Measurements from ENCODE around the gene KNG1. TPM values are rescaled to one million over a fixed set of nuclear protein-coding genes. Genes with fewer than 3 reads are reported as not detected.

KNG1 gene
- total and polyA plus RNA-seq, 2 of the 8 experiments (the other 6 are each of a cell fraction or from before 2014, with no cell fraction given) = 0.05 TPM; not detected in 1

- H2AK5ac ChIP-seq (ENCODE audit: low read depth, low read length) = no peak overlapping the region
- WGBS, 2 experiments (ENCODE audit: extremely low coverage in 1 of 2, insufficient coverage in 1 of 2, insufficient read length in 1 of 2, insufficient replicate concordance in 2 of 2, low coverage in 1 of 2, low lambda C conversion rate in 2 of 2, missing lambda C conversion rate in 1 of 2) = 89% methylated on average over 7 of the region's 7 CpGs; no CpG with 5 or more reads in 1 of the 2 experiments
- no peak overlapping the region for H3K18ac ChIP-seq (ENCODE audit: extremely low read depth, low read length)
- H3K9me3 ChIP-seq (ENCODE audit: insufficient read depth in 2 of 2, low read depth in 1 of 2, low read length in 1 of 2) = no peaks in the 10 kb centered on the region
- no peaks in the 10 kb centered on the region for H4K20me1 ChIP-seq (replicated peaks in 1 of 2; ENCODE audit: control insufficient read depth in 1 of 2, insufficient read depth in 2 of 2, low read length in 2 of 2)
- H3K23me2 ChIP-seq (ENCODE audit: low read depth, low read length) = no peaks in the 10 kb centered on the region
- no peak overlapping the region for H2BK5ac ChIP-seq (ENCODE audit: low read depth, low read length)
- H3K4me2 ChIP-seq (ENCODE audit: insufficient read depth in 1 of 2, low read depth in 2 of 2, low read length in 2 of 2) = no peak overlapping the region
- H3K27ac ChIP-seq (ENCODE audit: low read depth, low read length) = no peak overlapping the region
- no peaks in the 10 kb centered on the region for H3K27me3 ChIP-seq (replicated peaks in 1 of 4; ENCODE audit: control insufficient read depth in 3 of 4, extremely low read depth in 1 of 4, insufficient read depth in 3 of 4, low read length in 3 of 4)
- H2BK12ac ChIP-seq (ENCODE audit: low read depth, low read length) = no peak overlapping the region
- no peaks in the 10 kb centered on the region for H3K36me3 ChIP-seq (ENCODE audit: control insufficient read depth in 2 of 4, insufficient read depth in 4 of 4, low read length in 3 of 4)
- no peak overlapping the region for H4K5ac ChIP-seq (ENCODE audit: insufficient read length, low read depth, low read length)
- no peak overlapping the region for H3K4ac ChIP-seq (replicated peaks; ENCODE audit: insufficient read length, low read depth, low read length)
- H3K4me3 ChIP-seq (ENCODE audit: extremely low read depth in 1 of 4, insufficient read depth in 2 of 4, low read depth in 3 of 4, low read length in 4 of 4) = no peak overlapping the region
- no peak overlapping the region for H2BK15ac ChIP-seq (ENCODE audit: low read length)
- H3K4me1 ChIP-seq (replicated peaks in 1 of 4; ENCODE audit: control insufficient read depth in 3 of 4, insufficient read depth in 4 of 4, low read length in 3 of 4) = peaks cover 2 to 12% (median 7%) of the 10 kb centered on the region in 4 experiments; a peak in 6 of 7 replicates
- no peak overlapping the region for H2BK120ac ChIP-seq (replicated peaks; ENCODE audit: low read depth, low read length)
- H4K91ac ChIP-seq (replicated peaks; ENCODE audit: insufficient read length, low read length) = no peak overlapping the region
- H3K56ac ChIP-seq (replicated peaks; ENCODE audit: insufficient read length, low read depth, low read length) = no peak overlapping the region
- H3K23ac ChIP-seq (ENCODE audit: insufficient read length) = no peak overlapping the region
- no peak for FAIRE-seq
- POLR2A ChIA-PET (ENCODE audit: partially characterized antibody) = interaction anchor here (3.4 kb wide), 1 partner anchor 41 kb away, joined by 17 read pairs; the partner anchor contains the start of gene EIF4A2
- CTCF ChIA-PET (ENCODE audit: partially characterized antibody) = interaction anchor here (1.2 to 13.6 kb wide), 3 partner anchors 126 to 140 kb away, joined by 3 to 229 read pairs (median 3); partner anchors contain the start of gene AHSG
- H3K9ac ChIP-seq (replicated peaks in 1 of 4; ENCODE audit: extremely low read depth in 1 of 4, low read depth in 3 of 4, low read length in 3 of 4) = no peak overlapping the region
- H3K79me1 ChIP-seq (ENCODE audit: low read depth, low read length) = no peaks in the 10 kb centered on the region
- no peaks in the 10 kb centered on the region for H3K79me2 ChIP-seq (ENCODE audit: control insufficient read depth in 1 of 2, insufficient read depth in 2 of 2, low read length in 2 of 2)
- no peak overlapping the region for H4K8ac ChIP-seq (ENCODE audit: extremely low read depth, insufficient read depth, low read length)
- TF ChIP-seq POLR2AphosphoS5 (IDR thresholded peaks at IDR 0.05; ENCODE audit: low read depth, low read length) (no peak), TEAD4 (IDR thresholded peaks at IDR 0.05; ENCODE audit: low read depth, low read length) (no peak), RFX5 (IDR thresholded peaks at IDR 0.05; ENCODE audit: borderline replicate concordance, low read depth, low read length) (no peak), RXRA (IDR thresholded peaks at IDR 0.05; ENCODE audit: insufficient read depth, low read depth, low read length) (no peak), CEBPB (IDR thresholded peaks at IDR 0.05; ENCODE audit: low read depth, low read length) (no peak), CREB1 (IDR thresholded peaks at IDR 0.05) (no peak), YY1 (IDR thresholded peaks at IDR 0.05; ENCODE audit: low read depth, low read length) (no peak), RNF2 (IDR thresholded peaks at IDR 0.05; ENCODE audit: borderline replicate concordance, low read depth, low read length, missing control alignments, poor library complexity, severe bottlenecking) (no peak), SP1 (IDR thresholded peaks at IDR 0.05; ENCODE audit: low read depth, low read length) (no peak)
- H2AFZ ChIP-seq (ENCODE audit: low read length) = no peak overlapping the region
- H2BK20ac ChIP-seq (ENCODE audit: low read length) = no peak overlapping the region
- DNase-seq (ENCODE audit: low read depth in 1 of 2, low spot score in 2 of 2) = no peak
- H3K14ac ChIP-seq (ENCODE audit: insufficient read length) = no peak overlapping the region
Observed at GRCh38 chr3:186742618-186743380, 25.6 kb downstream of the KNG1 start.

Data from H1 (cell line).